Suprapubic skin (tissue), 4 donors: Measurements from ENCODE around the gene BPIFB2. TPM values are rescaled to one million over a fixed set of nuclear protein-coding genes. Genes with fewer than 3 reads are reported as not detected.

Source experiments
- DNase-seq, 2 donors: peaks; one replicate each; pipeline ENCODE4 v3.0.0-alpha.2; 2019; ENCODE audit warnings: low spot score in 2 of 2
- H3K27ac ChIP-seq: fragments of 200-600 bp; sonication (generic); one replicate; pipeline ENCODE4 v1.5.1; 2019
- H3K27me3 ChIP-seq: fragments of 200-600 bp; sonication (generic); one replicate; pipeline ENCODE4 v1.5.1; 2019
- H3K36me3 ChIP-seq: fragments of 200-600 bp; sonication (generic); one replicate; pipeline ENCODE4 v1.5.1; 2019
- H3K4me1 ChIP-seq: fragments of 200-600 bp; sonication (generic); one replicate; pipeline ENCODE4 v1.5.1; 2019
- H3K4me3 ChIP-seq: fragments of 200-600 bp; sonication (generic); one replicate; pipeline ENCODE4 v1.5.1; 2019; ENCODE audit warnings: mild to moderate bottlenecking
- H3K9me3 ChIP-seq: fragments of 200-600 bp; sonication (generic); one replicate; pipeline ENCODE4 v1.5.1; 2019
- CTCF ChIP-seq, 2 donors: fragments of 200-600 bp in 1 of 2; fragments of 450-650 bp in 1 of 2; sonication (generic) in 1 of 2; IDR thresholded peaks; one replicate each; pipeline ENCODE4 v1.5.1; 2016 to 2019; ENCODE audit warnings: antibody characterized with exemption in 2 of 2, mild to moderate bottlenecking in 1 of 2, moderate library complexity in 1 of 2
- EP300 ChIP-seq: sonication (generic); formaldehyde crosslinking; IDR thresholded peaks from one replicate; pipeline ENCODE4 v1.6.1; 2017; ENCODE audit warnings: antibody characterized with exemption
- POLR2A ChIP-seq, 2 donors: fragments of 450-650 bp; IDR thresholded peaks; one replicate each; pipeline ENCODE4 v1.6.1; 2017; ENCODE audit warnings: antibody characterized with exemption in 2 of 2, mild to moderate bottlenecking in 2 of 2, moderate library complexity in 2 of 2
- POLR2AphosphoS5 ChIP-seq, 3 donors: sonication (generic); formaldehyde crosslinking; IDR thresholded peaks; one replicate each; pipeline ENCODE4 v1.6.1; 2017; ENCODE audit warnings: antibody characterized with exemption in 3 of 3
- WGBS: methylation state at CpG from one replicate; pipeline ENCODE4 v1.1.5; 2018; 5-methylcytosine and 5-hydroxymethylcytosine counted together
- total RNA-seq, 4 donors: library from RNA; depleted of rRNA; stranded (reverse); fragments of >200 nt; gene quantifications; one replicate each; pipeline ENCODE4 v1.1.0, GENCODE V29; 2016

The BPIFB2 gene
- total RNA-seq, 4 donors from 2014 or later: not detected

- no peak overlapping the region for H3K27ac ChIP-seq
- DNase-seq: no peak
- H3K36me3 ChIP-seq: no peaks in the 10 kb centered on the region
- H3K4me1 ChIP-seq: no peaks in the 10 kb centered on the region
- no peaks in the 10 kb centered on the region for H3K9me3 ChIP-seq
- TF ChIP-seq CTCF (IDR thresholded peaks at IDR 0.05) (no peak), EP300 (no peak), POLR2A (IDR thresholded peaks at IDR 0.05) (no peak), POLR2AphosphoS5 (IDR thresholded peaks at IDR 0.05) (no peak)
- peaks cover 5% of the 10 kb centered on the region for H3K27me3 ChIP-seq
- H3K4me3 ChIP-seq: no peak overlapping the region
Observed at GRCh38 chr20:32995802-32996201, 11.7 kb upstream of the BPIFB2 start.

DNA sequence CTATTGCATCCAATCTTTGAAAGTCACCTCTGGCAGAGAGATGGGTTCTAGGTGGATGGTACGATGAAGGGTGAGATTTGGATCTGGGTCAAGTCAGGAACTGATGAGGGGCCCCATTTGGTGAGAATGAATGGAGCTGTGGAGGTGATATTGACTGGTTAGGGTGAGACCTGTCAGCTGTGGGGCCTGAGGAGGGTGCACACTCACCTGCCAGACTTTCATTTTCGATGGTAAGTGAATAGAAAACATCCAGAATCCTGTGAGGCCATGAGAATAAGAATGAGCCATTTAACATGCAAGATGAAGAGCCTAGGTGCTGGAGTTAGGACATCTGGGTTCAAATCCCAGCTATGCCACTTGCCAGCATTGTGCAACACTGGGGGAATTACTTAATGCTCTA lies 10.1 kb upstream of the BPIFB2 start:
- Histone ChIP-seq H3K27me3 (no peaks in the 10 kb centered on the region), H3K4me3 (no peak overlapping the region), H3K9me3 (no peaks in the 10 kb centered on the region), H3K4me1 (no peaks in the 10 kb centered on the region), H3K27ac (no peak overlapping the region), H3K36me3 (no peaks in the 10 kb centered on the region)
- TF ChIP-seq CTCF (IDR thresholded peaks at IDR 0.05): no peak
- no peak for TF ChIP-seq POLR2AphosphoS5 (IDR thresholded peaks at IDR 0.05)
- no peak for TF ChIP-seq EP300
- no peak for TF ChIP-seq POLR2A (IDR thresholded peaks at IDR 0.05)
- no peak for DNase-seq
- WGBS: 66% methylated on average over 2 of the region's 2 CpGs

DNA sequence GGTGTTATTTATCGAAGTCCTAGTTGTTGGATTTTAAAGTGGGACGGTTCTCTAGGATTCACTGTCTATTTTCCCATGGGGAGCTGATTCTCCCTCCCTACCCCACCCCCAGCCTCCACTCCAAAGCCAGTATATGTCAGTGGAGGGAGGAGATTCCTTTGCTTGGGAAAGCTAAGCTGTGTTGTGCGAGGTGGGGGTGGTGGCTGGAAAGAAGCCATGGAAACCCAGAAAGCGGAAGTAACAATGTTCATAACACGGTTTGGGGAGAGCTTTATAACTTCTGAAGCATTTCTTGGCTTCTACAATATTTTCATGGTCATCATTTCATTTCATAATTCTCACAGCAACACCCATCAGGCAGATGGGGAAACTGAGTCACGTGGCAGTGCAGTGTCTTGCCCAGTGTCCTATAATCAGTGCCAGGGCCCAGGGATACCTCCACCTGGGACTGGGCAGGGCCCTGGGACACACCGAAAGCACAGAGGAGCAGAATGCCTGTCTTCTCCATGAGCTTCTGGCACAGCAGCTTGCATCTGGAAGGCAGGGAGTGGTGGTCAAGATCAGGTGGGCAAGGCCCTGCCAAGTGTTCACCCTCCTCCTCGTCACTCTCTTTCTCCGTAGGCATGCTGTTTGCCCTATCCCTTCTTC lies 7.8 kb upstream of the BPIFB2 start:
- H3K36me3 ChIP-seq: no peaks in the 10 kb centered on the region
- H3K9me3 ChIP-seq: no peaks in the 10 kb centered on the region
- no peak for TF ChIP-seq POLR2A (IDR thresholded peaks at IDR 0.05)
- no peak for TF ChIP-seq EP300
- no peak for TF ChIP-seq POLR2AphosphoS5 (IDR thresholded peaks at IDR 0.05)
- WGBS: 51% methylated on average over 9 of the region's 9 CpGs
- no peak overlapping the region for H3K4me3 ChIP-seq
- no peaks in the 10 kb centered on the region for H3K4me1 ChIP-seq
- H3K27ac ChIP-seq: no peak overlapping the region
- no peaks in the 10 kb centered on the region for H3K27me3 ChIP-seq
- no peak for DNase-seq

DNA sequence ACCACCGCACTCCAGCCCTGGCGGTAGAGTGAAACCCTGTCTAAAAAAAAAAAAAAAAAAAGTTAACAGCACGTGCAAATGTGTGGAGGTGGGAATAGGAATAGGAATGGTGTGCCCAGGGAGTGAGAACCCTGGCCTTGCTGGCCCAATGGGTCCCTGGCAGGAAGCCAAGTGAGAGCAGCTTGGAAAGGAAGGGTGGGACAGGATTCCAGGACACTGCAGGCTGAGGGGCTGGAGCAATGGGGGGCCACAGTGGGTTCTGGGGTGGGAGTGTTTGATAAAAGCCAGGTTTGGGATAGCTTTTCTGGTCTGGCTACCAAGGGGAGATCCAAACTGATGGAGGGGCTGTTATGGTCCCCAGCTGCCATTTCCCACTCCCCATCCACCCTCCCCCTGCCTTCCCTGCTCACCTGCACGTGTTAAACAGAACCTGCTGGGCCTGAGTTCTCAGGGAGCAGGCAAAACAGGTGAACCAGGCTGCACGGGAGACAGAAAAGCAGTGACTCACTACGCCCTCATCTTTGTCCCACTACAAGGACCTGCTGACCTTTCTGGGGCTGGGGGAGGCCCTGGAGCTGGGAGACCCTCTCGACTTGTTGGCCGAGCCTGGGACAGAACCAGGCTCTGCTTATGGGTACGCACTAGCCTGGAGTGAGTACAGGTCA lies 6.6 kb upstream of the BPIFB2 start:
- no peaks in the 10 kb centered on the region for H3K36me3 ChIP-seq
- H3K27ac ChIP-seq: no peak overlapping the region
- no peaks in the 10 kb centered on the region for H3K4me1 ChIP-seq
- H3K9me3 ChIP-seq: peaks cover 5% of the 10 kb centered on the region
- 61% methylated on average over 8 of the region's 9 CpGs for WGBS
- no peaks in the 10 kb centered on the region for H3K27me3 ChIP-seq
- H3K4me3 ChIP-seq: no peak overlapping the region
- no peak for TF ChIP-seq EP300
- TF ChIP-seq POLR2AphosphoS5 (IDR thresholded peaks at IDR 0.05): no peak
- no peak for TF ChIP-seq POLR2A (IDR thresholded peaks at IDR 0.05)
- no peak for TF ChIP-seq CTCF (IDR thresholded peaks at IDR 0.05)
- no peak for DNase-seq

DNA sequence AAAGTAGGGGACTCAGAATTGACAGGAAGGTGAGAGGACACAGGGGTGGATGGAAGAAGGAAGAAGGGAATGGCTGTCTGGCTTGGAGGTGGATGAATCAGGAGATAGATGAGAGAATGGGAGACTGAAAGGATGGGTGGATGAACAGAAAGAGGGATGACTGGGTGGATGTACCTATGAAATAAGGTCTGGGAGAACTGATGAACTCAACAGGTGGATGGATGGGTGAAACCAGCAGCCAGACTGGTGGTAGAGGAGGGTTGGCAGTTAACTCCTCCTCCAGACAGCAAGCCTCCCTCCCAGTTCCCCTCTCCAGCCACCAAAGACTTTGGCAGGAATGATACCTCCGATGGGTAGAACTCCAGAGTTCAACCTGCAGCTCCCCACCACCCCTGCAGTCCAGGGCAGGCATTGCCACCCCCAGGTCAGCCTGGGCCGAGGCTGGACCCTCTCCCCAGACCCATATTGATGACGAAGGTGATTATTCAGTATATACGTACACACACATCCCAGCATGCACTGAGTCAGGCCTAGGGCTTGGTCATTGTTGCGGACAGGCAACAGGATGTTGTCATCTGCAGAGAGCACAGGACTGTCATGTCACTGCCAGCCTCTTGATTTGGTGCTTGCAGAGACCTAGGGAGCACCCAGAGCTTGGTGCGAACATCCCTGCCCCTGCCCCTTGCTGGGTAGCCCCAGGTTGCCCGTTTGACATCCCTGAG lies 5.3 kb upstream of the BPIFB2 start:
- no peak for TF ChIP-seq POLR2A (IDR thresholded peaks at IDR 0.05)
- TF ChIP-seq CTCF (IDR thresholded peaks at IDR 0.05): no peak
- WGBS: 78% methylated on average over 6 of the region's 7 CpGs
- no peaks in the 10 kb centered on the region for H3K4me1 ChIP-seq
- H3K9me3 ChIP-seq: peaks cover 5% of the 10 kb centered on the region
- no peaks in the 10 kb centered on the region for H3K27me3 ChIP-seq
- no peak overlapping the region for H3K27ac ChIP-seq
- H3K36me3 ChIP-seq: no peaks in the 10 kb centered on the region
- DNase-seq: no peak
- H3K4me3 ChIP-seq: no peak overlapping the region
